Stimulated activated CD4-positive, alpha-beta T cell treated with anti-CD3 and anti-CD28 coated beads, TNF-alpha, amount 100 ng/mL, for 1 hour (primary cell): ENCODE results near the gene TPGS1.

Experiments
- DNase-seq, 3 donors: peaks; one replicate each; pipeline ENCODE4 v3.0.0-alpha.2; 2020; ENCODE audit warnings: low read depth in 3 of 3, low spot score in 1 of 3

Gene TPGS1

GRCh38 chr19:538641-539428, 31.5 kb downstream of the TPGS1 start:
- no peak for DNase-seq

GRCh38 chr19:539429-540030, 32.2 kb downstream of the TPGS1 start:
- no peak for DNase-seq

- no peak for DNase-seq
These were observed 33.8 kb downstream of the TPGS1 start for GRCh38 chr19:540867-541637.

GRCh38 chr19:541699-542098, 34.4 kb downstream of the TPGS1 start:
- no peak for DNase-seq

- no peak for DNase-seq
These were observed 35.0 kb downstream of the TPGS1 start for GRCh38 chr19:542173-542866.

GRCh38 chr19:543910-544608, 36.8 kb downstream of the TPGS1 start, which contains the start of gene GZMM:
Gene GZMM (plus strand): TSS chr19:544053. CDS start chr19:544072, 19 bp downstream.
- peak; percentile 47 to 58 (median 50) for DNase-seq

- DNase-seq: no peak
These were observed 39.8 kb downstream of the TPGS1 start for GRCh38 chr19:547117-547516.

GRCh38 chr19:547836-548720, 40.8 kb downstream of the TPGS1 start:
- no peak for DNase-seq

- no peak for DNase-seq
These were observed 41.9 kb downstream of the TPGS1 start for GRCh38 chr19:548886-549830.

- no peak for DNase-seq
These were observed 47.5 kb downstream of the TPGS1 start for GRCh38 chr19:554817-555216.

- DNase-seq: no peak
These were observed 48.1 kb downstream of the TPGS1 start for GRCh38 chr19:555474-555808.

- no peak for DNase-seq
These were observed 49.5 kb downstream of the TPGS1 start for GRCh38 chr19:556611-557382.

- DNase-seq: no peak
These were observed 51.6 kb downstream of the TPGS1 start for GRCh38 chr19:558770-559439.

- DNase-seq: no peak
These were observed 52.8 kb downstream of the TPGS1 start for GRCh38 chr19:560121-560520.

- DNase-seq: no peak
These were observed 59.1 kb downstream of the TPGS1 start for GRCh38 chr19:566403-566802.

GRCh38 chr19:566844-567243, 59.5 kb downstream of the TPGS1 start:
- DNase-seq: no peak

GRCh38 chr19:567296-567900, 60.1 kb downstream of the TPGS1 start:
- no peak for DNase-seq
